HepG2 (cell line): ENCODE data around the gene ACTL7B. TPM values are rescaled to one million over a fixed set of nuclear protein-coding genes. Genes with fewer than 3 reads are reported as not detected.
A peak's percentile ranks its signal among the peaks of the same experiment; 100 is the strongest.

Source experiments
- ATAC-seq: fragments of 200-7000 bp; cut with Tn5 transposase; 3 replicates; pipeline ENCODE4 v1.9.1; 2020; ENCODE audit warnings: mild to moderate bottlenecking, moderate library complexity
- BruUV-seq: library from RNA; stranded (reverse); fragments of 400-500 nt; replicated peaks from 2 replicates; lab custom pipeline; 2021; lab: Mats Ljungman, UMichigan
- CTCF ChIA-PET: fragments of 300-600 bp; formaldehyde crosslinking; extraction: SDS; loops from one replicate; lab custom pipeline; 2021; ENCODE audit warnings: low total read pairs, inconsistent platforms, low intra/inter-chr PET ratio; lab: Yijun Ruan, JAX
- POLR2A ChIA-PET: fragments of 350-600 bp; sonication (Branson Sonifier 250); formaldehyde crosslinking; loops from one replicate; lab custom pipeline; 2020; ENCODE audit warnings: antibody characterized with exemption, inconsistent platforms; lab: Yijun Ruan, JAX
- DNase-seq: peaks from one replicate; pipeline ENCODE4 v3.0.0-alpha.2; 2015; ENCODE audit warnings: low spot score
- FAIRE-seq: peaks from 3 replicates; lab custom pipeline; 2011; peaks lifted over from hg19 to GRCh38; lab: Jason Lieb, UNC
- H2AFZ ChIP-seq: one replicate; pipeline ENCODE4 v1.6.1; 2011; ENCODE audit warnings: low read length, inconsistent platforms
- H3K27ac ChIP-seq: fragments of 300-600 bp; 3 replicates; pipeline ENCODE4 v1.8.0; 2011; ENCODE audit warnings: mixed run types, mild to moderate bottlenecking, mixed read lengths, low read length, inconsistent platforms; ENCODE audit not compliant: insufficient read depth; ENCODE audit errors: extremely low read length
- H3K27me3 ChIP-seq, 2 experiments: fragments of 200-600 bp in 1 of 2; 2 replicates in 1 of 2; 3 replicates in 1 of 2; pipeline versions ENCODE4 v1.6.0 to v1.8.0; 2011; ENCODE audit warnings: low read length in 2 of 2, mild to moderate bottlenecking in 2 of 2, moderate library complexity in 2 of 2, inconsistent platforms in 1 of 2; ENCODE audit not compliant: insufficient read depth in 2 of 2, control insufficient read depth in 1 of 2
- H3K36me3 ChIP-seq, 2 experiments: fragments of 200-600 bp in 1 of 2; replicated peaks in 1 of 2; 2 replicates in 1 of 2; 3 replicates in 1 of 2; pipeline versions ENCODE4 v1.5.1 to v1.8.0; 2011; ENCODE audit warnings: low read length in 2 of 2, inconsistent platforms in 1 of 2; ENCODE audit not compliant: insufficient read depth in 2 of 2, control insufficient read depth in 1 of 2
- H3K4me1 ChIP-seq: 2 replicates; pipeline ENCODE4 v1.5.1; 2012; ENCODE audit warnings: low read length, inconsistent platforms; ENCODE audit not compliant: insufficient read depth
- H3K4me2 ChIP-seq: 2 replicates; pipeline ENCODE4 v1.6.0; 2011; ENCODE audit warnings: low read depth, low read length, inconsistent platforms
- H3K4me3 ChIP-seq, 3 experiments: fragments of 200-600 bp in 1 of 3; sonication (generic), shearing (Covaris generic) in 1 of 3; replicated peaks in 1 of 3; 2 replicates each; pipeline ENCODE4 v1.5.1; 2011 to 2016; ENCODE audit warnings: low read length in 3 of 3, inconsistent platforms in 2 of 3, low read depth in 2 of 3, mild to moderate bottlenecking in 2 of 3, control low read depth in 1 of 3, mixed read lengths in 1 of 3; ENCODE audit not compliant: insufficient read depth in 1 of 3
- H3K79me2 ChIP-seq: one replicate; pipeline ENCODE4 v1.6.1; 2011; ENCODE audit warnings: low read length, inconsistent platforms; ENCODE audit not compliant: insufficient read depth
- H3K9ac ChIP-seq: 2 replicates; pipeline ENCODE4 v1.6.0; 2011; ENCODE audit warnings: mild to moderate bottlenecking, low read depth, low read length, inconsistent platforms; ENCODE audit not compliant: insufficient read depth
- H3K9me3 ChIP-seq: 2 replicates; pipeline ENCODE4 v1.5.1; 2012; ENCODE audit warnings: mild to moderate bottlenecking, low read length
- H4K20me1 ChIP-seq: 2 replicates; pipeline ENCODE4 v1.6.0; 2011; ENCODE audit warnings: inconsistent platforms, mild to moderate bottlenecking, low read length, moderate library complexity; ENCODE audit not compliant: insufficient read depth
- ASH2L ChIP-seq: fragments of 300-600, 200-600 bp; sonication (generic); IDR thresholded peaks from 2 replicates; pipeline ENCODE4 v1.7.0; 2017; ENCODE audit warnings: low read depth, mild to moderate bottlenecking, moderate library complexity, mixed read lengths, low read length; ENCODE audit not compliant: insufficient read length
- ATF1 ChIP-seq: IDR thresholded peaks from 2 replicates; pipeline ENCODE4 v1.6.1; 2016; ENCODE audit warnings: mild to moderate bottlenecking, control low read depth
- ATRX ChIP-seq: sonication (generic); formaldehyde crosslinking; IDR thresholded peaks from 2 replicates; pipeline ENCODE4 v1.4.0; 2020; ENCODE audit warnings: missing genetic modification reagents, borderline replicate concordance
- ERF ChIP-seq: IDR thresholded peaks from 2 replicates; pipeline ENCODE4 v1.6.1; 2018; ENCODE audit warnings: missing biosample characterization, missing genetic modification reagents
- HES4 ChIP-seq: sonication (generic); formaldehyde crosslinking; IDR thresholded peaks from 2 replicates; pipeline ENCODE4 v1.9.0; 2021; ENCODE audit warnings: mild to moderate bottlenecking, missing genetic modification reagents, borderline replicate concordance
- HOXA3 ChIP-seq: sonication (generic); formaldehyde crosslinking; IDR thresholded peaks from 2 replicates; pipeline ENCODE4 v1.5.0; 2020; ENCODE audit warnings: missing genetic modification reagents
- ISL2 ChIP-seq: sonication (generic); formaldehyde crosslinking; IDR thresholded peaks from 2 replicates; pipeline ENCODE4 v1.5.0; 2020; ENCODE audit warnings: missing genetic modification reagents
- MTF1 ChIP-seq: sonication (generic); formaldehyde crosslinking; IDR thresholded peaks from 2 replicates; pipeline ENCODE4 v1.5.0; 2020; ENCODE audit warnings: missing genetic modification reagents
- NR2F2 ChIP-seq: IDR thresholded peaks from 2 replicates; pipeline ENCODE4 v1.6.1; 2012; ENCODE audit warnings: low read depth, inconsistent platforms, borderline replicate concordance
- SIX4 ChIP-seq: sonication (generic); formaldehyde crosslinking; IDR thresholded peaks from 2 replicates; pipeline ENCODE4 v1.4.0; 2020; ENCODE audit warnings: missing genetic modification reagents
- SMAD3 ChIP-seq: sonication (generic); formaldehyde crosslinking; IDR thresholded peaks from 2 replicates; pipeline ENCODE4 v1.4.0; 2020; ENCODE audit warnings: missing genetic modification reagents
- SP5 ChIP-seq: IDR thresholded peaks from 2 replicates; pipeline ENCODE4 v1.6.1; 2016; ENCODE audit warnings: low read depth, borderline replicate concordance
- TOE1 ChIP-seq: sonication (generic); formaldehyde crosslinking; IDR thresholded peaks from 2 replicates; pipeline ENCODE4 v1.4.0; 2020; ENCODE audit warnings: mild to moderate bottlenecking, missing genetic modification reagents
- ZFP1 ChIP-seq: IDR thresholded peaks from 2 replicates; pipeline ENCODE4 v1.6.1; 2016
- ZMYM4 ChIP-seq: sonication (generic); formaldehyde crosslinking; IDR thresholded peaks from 2 replicates; pipeline ENCODE4 v1.8.1; 2023; ENCODE audit warnings: mild to moderate bottlenecking, missing genetic modification reagents
- ZNF160 ChIP-seq: sonication (generic); formaldehyde crosslinking; IDR thresholded peaks from 2 replicates; pipeline ENCODE4 v1.8.0; 2022; ENCODE audit warnings: mild to moderate bottlenecking, inconsistent platforms, missing genetic modification reagents
- ZNF660 ChIP-seq: sonication (generic); formaldehyde crosslinking; IDR thresholded peaks from 2 replicates; pipeline ENCODE4 v1.5.1; 2020; ENCODE audit warnings: mild to moderate bottlenecking, low read depth, missing genetic modification reagents, borderline replicate concordance
- ZNF75D ChIP-seq: sonication (generic); formaldehyde crosslinking; IDR thresholded peaks from 2 replicates; pipeline ENCODE4 v1.8.1; 2023; ENCODE audit warnings: missing genetic modification reagents, mild to moderate bottlenecking, borderline replicate concordance
- ZNF878 ChIP-seq: sonication (generic); formaldehyde crosslinking; IDR thresholded peaks from 2 replicates; pipeline ENCODE4 v1.8.1; 2023; ENCODE audit warnings: mild to moderate bottlenecking, missing genetic modification reagents, moderate library complexity
- WGBS: methylation state at CpG from one replicate; pipeline ENCODE4 v1.1.6; 2017; ENCODE audit warnings: low lambda C conversion rate; 5-methylcytosine and 5-hydroxymethylcytosine counted together
- in situ Hi-C: cut with HindIII; loops from 2 replicates; pipeline ENCODE4 v1.10.0; 2017; ENCODE audit warnings: low pct_unique_long_range_greater_than_20kb; ENCODE audit not compliant: extremely low pct_ligation_motif_present
- intact Hi-C: fragments of 100-400 bp; cut with micrococcal nuclease; formaldehyde crosslinking; loops from one replicate; pipeline ENCODE4 v1.10.0; 2022; ENCODE audit not compliant: unreplicated experiment
- polyA plus RNA-seq, 8 experiments: library from polyadenylated mRNA; depleted of rRNA in 3 of 8; stranded (reverse) in 7 of 8; unstranded in 1 of 8; fragments of >200 nt; fragmentation: Illumina TruSeq in 4 of 8; extraction: Trizol in 4 of 8; gene quantifications; 2 replicates each; pipeline versions ENCODE4 v1.2.1 to v1.2.3, GENCODE V29; 2011 to 2016; ENCODE audit warnings: low read depth in 4 of 8, missing spikeins in 1 of 8, mixed read lengths in 1 of 8; ENCODE audit not compliant: insufficient read depth in 1 of 8
- total RNA-seq, 5 experiments: library from RNA; depleted of rRNA; stranded (reverse); fragments of >200 nt; fragmentation: Illumina TruSeq; extraction: Trizol; gene quantifications; 2 replicates each; pipeline ENCODE4 v1.2.3, GENCODE V29; 2016; ENCODE audit warnings: low read depth in 1 of 5
- TF ChIP-seq, protein P1 (sequence below): sonication (generic); formaldehyde crosslinking; IDR thresholded peaks from 2 replicates; pipeline ENCODE4 v1.9.0; 2021; ENCODE audit warnings: missing genetic modification reagents, mild to moderate bottlenecking, borderline replicate concordance
- TF ChIP-seq, protein P2 (sequence below): sonication (generic); formaldehyde crosslinking; IDR thresholded peaks from 2 replicates; pipeline ENCODE4 v1.8.0; 2022; ENCODE audit warnings: missing genetic modification reagents, mild to moderate bottlenecking, borderline replicate concordance

The ACTL7B gene
- total and polyA plus RNA-seq, 2 of the 13 experiments (the other 11 are each of a cell fraction or from before 2014, with no cell fraction given) = 0.07 to 0.11 TPM

DNA sequence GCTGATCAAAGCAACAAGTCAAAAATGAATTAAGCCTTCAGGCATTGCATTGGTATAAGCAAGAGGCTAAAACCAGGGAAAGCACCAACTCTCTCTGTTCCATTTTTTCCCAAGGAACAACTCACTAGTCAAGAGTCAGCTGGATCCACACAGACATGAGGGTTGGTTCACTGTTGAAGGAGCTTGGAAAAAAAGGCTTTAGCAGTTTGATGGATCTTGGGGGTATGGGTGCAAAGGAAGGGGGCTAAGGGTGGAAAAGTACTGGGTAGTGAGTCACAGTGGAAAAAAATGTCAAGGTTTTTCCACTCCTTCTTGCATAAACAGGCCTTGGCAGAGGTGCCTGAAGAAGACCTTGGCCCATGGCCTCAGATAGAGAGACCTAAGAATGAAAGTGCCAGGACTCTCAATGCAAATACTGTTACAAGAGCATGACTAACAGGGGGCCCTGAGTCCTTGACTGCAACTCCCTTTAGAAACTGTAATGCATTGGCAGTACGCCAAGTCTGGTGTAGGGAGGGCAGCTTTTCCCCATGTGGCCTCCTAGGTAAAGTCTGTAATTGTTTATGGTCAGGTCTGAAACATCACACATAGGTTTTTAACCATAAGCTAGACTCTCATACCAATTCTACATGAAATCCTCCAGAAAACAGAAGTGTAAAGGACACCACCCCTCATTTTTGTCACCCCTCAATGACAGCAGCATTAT lies 30.0 kb upstream of the ACTL7B start (continued):
- TF ChIP-seq ATRX (CRISPR knock-in tag) (no peak), ASH2L (peak; percentile 89), SP5 (CRISPR knock-in tag) (peak; percentile 91), NR2F2 (peak; percentile 99), ZNF160 (no peak), ZNF878 (CRISPR knock-in tag) (peak; percentile 94), SIX4 (CRISPR knock-in tag) (peak; percentile 89), TOE1 (peak; percentile 96), HES4 (CRISPR knock-in tag) (no peak), ZMYM4 (peak; percentile 68), ZNF75D (CRISPR knock-in tag) (no peak), ZNF660 (no peak), ERF (CRISPR knock-in tag) (peak; percentile 95), ATF1 (CRISPR knock-in tag) (peak; percentile 68)
- TF ChIP-seq, all 625 proteins: peak for 298

DNA sequence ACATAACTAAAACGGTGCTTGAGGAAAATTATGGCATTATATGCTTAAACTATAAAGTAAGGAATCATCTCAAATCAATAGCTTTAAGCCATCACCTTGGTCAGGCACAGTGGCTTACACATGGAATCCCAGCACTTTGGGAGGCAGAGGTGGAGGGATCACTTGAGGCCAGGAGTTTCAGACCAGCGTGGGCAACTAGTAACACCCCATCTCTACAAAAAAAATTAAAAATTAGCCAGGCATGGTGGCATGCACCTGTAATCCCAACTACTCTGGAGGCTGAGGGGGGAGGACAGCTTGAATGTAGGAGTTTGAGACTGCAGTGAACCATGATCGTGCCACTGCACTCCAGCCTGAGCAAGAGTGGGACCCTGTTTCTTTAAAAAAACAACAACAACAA lies 28.9 kb upstream of the ACTL7B start:
- ATAC-seq (peak; percentile 8), FAIRE-seq (peak; percentile 51), DNase-seq (no peak)
- Histone ChIP-seq H3K79me2 (peaks cover 70% of the 10 kb centered on the region), H3K9ac (peak overlapping the region; percentile 93), H3K4me1 (peaks cover 90% of the 10 kb centered on the region), H3K9me3 (no peaks in the 10 kb centered on the region), H3K36me3 (peaks cover 12 to 28% of the 10 kb centered on the region in 2 experiments), H3K27ac (peak overlapping the region; percentile 99), H3K4me2 (peak overlapping the region; percentile 77), H3K4me3 (peak overlapping the region; percentile 57 to 67 (median 66)), H2AFZ (no peak overlapping the region), H3K27me3 (no peaks in the 10 kb centered on the region), H4K20me1 (no peaks in the 10 kb centered on the region)
- 5% methylated on average over 3 of the region's 3 CpGs for WGBS
- ChIA-PET POLR2A (interaction anchor here (1.0 to 4.7 kb wide), 10 partner anchors 9 to 109 kb away, joined by 3 to 45 read pairs (median 11); partner anchors contain the start of genes ABITRAM and ELP1), CTCF (no interaction called here)
- in situ Hi-C loops = loop anchor here (5.0 kb wide), 1 partner anchor 48 kb away; the partner anchor contains the start of genes ABITRAM and ELP1
- intact Hi-C loops = loop anchor here (5.0 kb wide), 1 partner anchor 48 kb away; the partner anchor contains the start of genes ABITRAM and ELP1
- BruUV-seq = no TSS peak
- TF ChIP-seq, protein P1, sequence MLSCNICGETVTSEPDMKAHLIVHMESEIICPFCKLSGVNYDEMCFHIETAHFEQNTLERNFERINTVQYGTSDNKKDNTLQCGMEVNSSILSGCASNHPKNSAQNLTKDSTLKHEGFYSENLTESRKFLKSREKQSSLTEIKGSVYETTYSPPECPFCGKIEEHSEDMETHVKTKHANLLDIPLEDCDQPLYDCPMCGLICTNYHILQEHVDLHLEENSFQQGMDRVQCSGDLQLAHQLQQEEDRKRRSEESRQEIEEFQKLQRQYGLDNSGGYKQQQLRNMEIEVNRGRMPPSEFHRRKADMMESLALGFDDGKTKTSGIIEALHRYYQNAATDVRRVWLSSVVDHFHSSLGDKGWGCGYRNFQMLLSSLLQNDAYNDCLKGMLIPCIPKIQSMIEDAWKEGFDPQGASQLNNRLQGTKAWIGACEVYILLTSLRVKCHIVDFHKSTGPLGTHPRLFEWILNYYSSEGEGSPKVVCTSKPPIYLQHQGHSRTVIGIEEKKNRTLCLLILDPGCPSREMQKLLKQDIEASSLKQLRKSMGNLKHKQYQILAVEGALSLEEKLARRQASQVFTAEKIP = no peak
- TF ChIP-seq ZFP1 (CRISPR knock-in tag) (no peak), SMAD3 (no peak; the same call in 1 of the 2 replicates), HOXA3 (peak; percentile 26; the same call in 1 of the 2 replicates), MTF1 (CRISPR knock-in tag) (no peak), ISL2 (CRISPR knock-in tag) (no peak)
- TF ChIP-seq, protein P2, sequence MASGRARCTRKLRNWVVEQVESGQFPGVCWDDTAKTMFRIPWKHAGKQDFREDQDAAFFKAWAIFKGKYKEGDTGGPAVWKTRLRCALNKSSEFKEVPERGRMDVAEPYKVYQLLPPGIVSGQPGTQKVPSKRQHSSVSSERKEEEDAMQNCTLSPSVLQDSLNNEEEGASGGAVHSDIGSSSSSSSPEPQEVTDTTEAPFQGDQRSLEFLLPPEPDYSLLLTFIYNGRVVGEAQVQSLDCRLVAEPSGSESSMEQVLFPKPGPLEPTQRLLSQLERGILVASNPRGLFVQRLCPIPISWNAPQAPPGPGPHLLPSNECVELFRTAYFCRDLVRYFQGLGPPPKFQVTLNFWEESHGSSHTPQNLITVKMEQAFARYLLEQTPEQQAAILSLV = no peak
